ENCODE data around the gene KLHL18.
"Not testable (repeated sequence)": the region's sequence is repeated elsewhere in the genome, so short reads cannot be mapped to it uniquely, and the experiment has no call there.

The KLHL18 gene

GRCh38 chr3:47282424-47283192 is at the start of gene KLHL18, which contains the start of gene KIF9:
TSS of gene KLHL18 (plus strand) at chr3:47282944. CDS start at chr3:47282966, 22 bp downstream.
TSS of gene KIF9 (minus strand) at chr3:47282799. CDS start at chr3:47277374, 5,425 bp downstream.
- DNase-seq (ENCODE audit: low read depth): peak; percentile 93

DNA sequence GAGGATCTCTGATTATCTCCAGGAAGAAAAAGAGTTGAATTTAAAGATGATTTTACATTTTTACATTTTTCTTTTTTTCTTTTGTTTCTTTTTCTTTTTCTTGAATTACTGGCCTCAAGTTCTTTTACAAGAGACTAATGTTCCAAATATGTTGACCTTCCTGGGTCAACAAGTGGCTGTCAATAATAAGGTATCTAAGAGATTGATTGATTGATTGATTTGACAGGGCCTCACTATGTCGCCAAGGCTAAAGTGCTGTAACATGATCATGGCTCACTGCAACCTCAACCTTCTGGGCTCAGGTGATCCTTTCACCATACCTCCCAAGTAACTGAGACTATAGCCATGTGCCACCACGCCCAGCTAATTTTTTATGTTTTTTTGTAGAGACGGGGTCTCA is 44.7 kb upstream of the KLHL18 start:
- no peak for DNase-seq (ENCODE audit: low read depth)

DNA sequence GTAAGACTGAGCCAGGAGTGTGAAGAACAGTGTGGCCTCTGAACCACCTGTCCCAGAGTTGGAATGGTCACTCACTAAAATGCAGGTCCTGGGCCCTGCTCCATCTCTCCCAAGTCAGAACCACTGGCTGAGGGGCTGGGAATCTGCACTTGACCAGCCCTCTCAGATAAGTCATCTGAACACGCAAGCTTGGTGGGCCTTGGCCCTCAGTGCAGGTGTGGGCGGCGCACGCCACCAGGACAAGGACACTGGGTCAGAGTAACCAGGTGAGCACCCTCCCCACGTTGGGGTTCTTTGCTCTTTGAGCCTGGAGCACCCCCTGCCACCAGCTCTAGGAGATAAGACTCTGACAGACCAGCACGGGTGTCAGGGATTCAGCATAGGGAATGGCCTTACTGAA is 42.8 kb upstream of the KLHL18 start:
- DNase-seq (ENCODE audit: low read depth): no peak

DNA sequence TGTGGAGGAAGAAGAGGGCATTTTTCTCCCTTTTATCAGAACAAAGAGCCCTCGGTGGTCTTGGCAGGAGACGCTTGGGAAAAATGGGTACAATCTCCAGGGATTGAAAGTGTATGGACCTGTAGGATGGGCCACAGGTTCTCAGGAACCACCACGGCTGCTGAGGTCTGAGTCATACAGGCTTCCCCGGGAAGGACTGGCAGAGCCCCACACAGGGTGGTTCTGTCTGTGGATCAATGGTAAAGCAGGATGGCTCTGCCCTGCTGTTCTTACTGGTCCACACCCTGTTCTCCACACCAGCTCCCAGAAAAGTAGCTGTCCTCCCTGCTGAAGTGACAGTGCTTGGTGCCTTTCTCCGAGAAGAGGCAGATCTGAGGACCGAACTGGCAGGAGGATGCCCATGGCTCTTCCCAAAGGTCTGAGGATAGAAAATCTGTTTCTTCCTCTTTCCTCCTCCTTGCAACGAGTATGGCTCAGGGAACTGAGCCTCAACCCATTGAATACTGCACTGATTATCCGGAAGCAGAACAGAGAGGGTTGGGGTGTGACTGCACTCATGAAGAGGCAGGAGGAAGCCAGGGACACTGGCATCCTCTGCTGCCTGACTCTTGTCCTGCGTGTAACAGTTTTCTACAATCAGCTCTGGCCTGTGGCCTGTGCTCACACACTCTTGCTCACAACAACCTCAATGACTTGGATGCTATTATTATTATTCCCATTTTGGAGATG is 39.2 kb upstream of the KLHL18 start:
- no peak for DNase-seq (ENCODE audit: low read depth)

GRCh38 chr3:47244531-47245100 is 38.1 kb upstream of the KLHL18 start:
- DNase-seq (ENCODE audit: low read depth): no peak

DNA sequence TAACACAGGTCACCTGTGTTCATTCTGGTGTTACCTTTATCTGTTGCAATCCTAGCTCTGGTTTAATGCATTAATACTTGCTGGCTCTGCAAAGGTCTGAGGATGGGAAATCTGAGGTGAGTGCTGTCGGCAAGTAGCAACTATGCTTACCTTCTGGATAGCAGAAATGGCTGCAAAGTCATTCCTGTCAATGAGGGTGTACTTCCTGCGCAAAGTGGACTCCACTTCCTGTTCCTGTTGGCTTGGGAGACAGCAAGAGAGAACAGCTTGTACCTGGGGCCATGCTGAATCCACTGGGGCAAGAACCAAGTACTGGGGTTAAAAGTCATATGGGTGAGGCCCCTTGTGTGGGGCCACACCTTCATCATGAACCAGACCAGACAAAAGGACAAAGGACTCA is 37.5 kb upstream of the KLHL18 start:
- no peak for DNase-seq (ENCODE audit: low read depth)

- DNase-seq (ENCODE audit: low read depth): no peak
Observed at GRCh38 chr3:47247131-47248064, 35.3 kb upstream of the KLHL18 start.

GRCh38 chr3:47250309-47251060 is 32.3 kb upstream of the KLHL18 start:
- peak; percentile 9 for DNase-seq (ENCODE audit: low read depth)

DNA sequence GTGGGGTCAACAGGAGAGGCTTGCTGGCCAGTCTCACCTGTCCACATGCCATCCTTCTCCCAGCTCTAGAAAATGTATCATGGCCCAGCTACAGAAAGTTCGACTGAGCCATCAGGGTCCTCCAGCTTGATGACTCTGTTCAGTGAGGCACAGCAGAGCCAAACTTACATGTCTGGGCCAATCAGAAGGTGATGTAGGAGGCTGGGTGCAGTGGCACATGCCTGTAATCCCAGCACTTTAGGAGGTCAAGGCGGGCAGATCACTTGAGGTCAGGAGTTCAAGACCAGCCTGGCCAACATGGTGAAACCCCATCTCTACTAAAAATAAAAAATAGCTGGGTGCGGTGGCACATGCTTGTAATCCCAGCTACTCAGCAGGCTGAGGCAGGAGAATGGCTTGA is 31.7 kb upstream of the KLHL18 start:
- DNase-seq (ENCODE audit: low read depth): not testable (repeated sequence)

DNA sequence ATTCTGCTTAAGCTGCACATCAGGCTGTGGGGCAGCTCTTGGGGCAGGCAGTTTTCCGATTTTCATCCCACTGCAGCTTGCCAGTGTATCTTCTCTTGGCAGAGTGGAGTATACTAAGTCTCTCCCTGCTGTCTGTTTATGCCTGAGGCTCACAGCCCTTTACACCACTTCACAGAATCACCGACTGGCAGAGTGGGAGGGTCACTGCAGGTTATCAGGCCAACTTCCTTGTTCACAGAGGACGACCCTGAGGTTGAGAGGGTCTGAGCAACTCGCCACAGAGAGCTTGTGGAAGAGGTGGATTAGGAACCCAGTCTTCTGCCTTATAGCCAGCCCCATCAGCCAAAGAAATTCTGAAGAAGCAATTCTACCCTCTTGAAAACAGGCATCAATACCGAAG is 31.1 kb upstream of the KLHL18 start:
- no peak for DNase-seq (ENCODE audit: low read depth)

- DNase-seq (ENCODE audit: low read depth): not testable (repeated sequence)
Observed at GRCh38 chr3:47256331-47256730, 26.4 kb upstream of the KLHL18 start.

DNA sequence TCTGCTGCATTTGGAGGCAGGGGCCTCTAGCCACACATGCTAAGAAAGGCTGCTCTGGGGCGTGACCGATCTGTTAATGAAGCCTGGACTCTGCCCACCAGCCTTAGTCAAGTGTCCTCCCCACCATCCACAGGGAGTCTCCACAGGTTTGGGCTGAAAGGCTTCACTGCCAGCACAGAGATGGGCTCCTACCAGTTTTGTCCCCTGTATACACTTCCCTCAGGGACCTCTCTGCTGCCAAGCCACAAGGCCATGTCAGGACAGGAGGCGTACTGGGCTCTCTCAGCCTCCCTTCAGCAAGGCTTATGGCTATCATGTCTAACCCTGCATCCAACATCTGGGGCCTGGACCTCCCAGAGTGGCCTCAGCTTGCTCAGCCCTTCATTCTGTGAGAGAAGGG is 23.6 kb upstream of the KLHL18 start:
- no peak for DNase-seq (ENCODE audit: low read depth)

GRCh38 chr3:47260605-47261004 is 22.1 kb upstream of the KLHL18 start:
- DNase-seq (ENCODE audit: low read depth): no peak

DNA sequence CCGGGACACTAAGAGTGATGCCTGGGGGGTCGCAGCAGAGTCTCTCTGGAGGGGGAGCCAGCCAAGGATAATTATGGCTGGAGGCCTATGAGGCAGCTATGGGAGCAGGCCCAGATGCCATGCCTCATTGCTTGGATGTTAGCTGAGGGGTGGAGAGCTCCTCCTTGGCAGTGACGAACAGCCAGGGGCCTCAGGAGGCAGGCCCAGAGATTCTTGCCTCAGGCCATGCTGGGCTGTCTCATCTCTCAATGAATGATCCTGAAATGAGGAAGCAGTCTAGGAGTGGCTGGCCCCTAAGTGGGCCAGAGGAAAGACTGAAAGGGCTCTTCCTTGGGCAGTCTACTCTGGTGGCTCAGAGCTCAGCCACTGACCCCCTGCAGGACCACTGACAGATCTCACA is 21.4 kb upstream of the KLHL18 start:
- DNase-seq (ENCODE audit: low read depth): no peak

GRCh38 chr3:47265008-47265407 is 17.7 kb upstream of the KLHL18 start:
- DNase-seq (ENCODE audit: low read depth): no peak

- no peak for DNase-seq (ENCODE audit: low read depth)
Observed at GRCh38 chr3:47265725-47266428, 16.9 kb upstream of the KLHL18 start.

DNA sequence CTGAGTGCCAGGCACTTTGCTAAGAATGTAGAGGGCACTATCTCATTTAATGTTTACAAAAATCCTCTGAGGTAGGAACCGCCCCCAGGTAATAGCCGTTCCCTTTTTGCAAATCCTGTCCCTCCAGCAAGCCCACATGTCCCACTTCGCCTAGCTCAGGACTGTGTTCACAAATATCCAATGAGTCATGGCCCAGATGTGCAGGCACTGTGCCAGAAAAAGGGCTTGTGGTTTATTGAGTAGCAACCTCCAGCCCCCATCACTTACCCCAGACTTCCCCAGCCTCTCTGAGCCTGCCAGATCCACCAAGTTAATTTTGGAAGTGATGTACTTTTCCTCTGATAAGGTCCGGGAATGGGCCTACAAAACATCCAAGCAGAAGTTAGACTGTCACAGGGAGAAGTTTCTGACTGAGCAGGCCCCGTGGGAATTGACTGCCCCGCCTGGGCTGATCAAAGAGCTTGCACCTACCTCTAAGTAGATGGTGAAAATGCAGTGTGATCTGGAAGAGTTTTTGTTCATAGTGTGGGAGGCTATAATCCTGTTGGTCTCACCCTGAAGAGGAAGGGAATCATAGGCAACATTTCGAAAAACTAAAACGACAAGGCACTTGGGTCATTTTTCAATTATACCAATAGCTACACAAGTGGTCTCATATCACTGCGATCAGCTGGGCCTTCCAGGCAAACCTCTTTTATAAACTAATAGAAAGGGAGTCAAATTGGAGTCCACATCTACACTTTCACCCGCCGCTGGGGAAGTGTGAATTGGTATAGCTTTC is 15.8 kb upstream of the KLHL18 start:
- DNase-seq (ENCODE audit: low read depth): peak; percentile 90

DNA sequence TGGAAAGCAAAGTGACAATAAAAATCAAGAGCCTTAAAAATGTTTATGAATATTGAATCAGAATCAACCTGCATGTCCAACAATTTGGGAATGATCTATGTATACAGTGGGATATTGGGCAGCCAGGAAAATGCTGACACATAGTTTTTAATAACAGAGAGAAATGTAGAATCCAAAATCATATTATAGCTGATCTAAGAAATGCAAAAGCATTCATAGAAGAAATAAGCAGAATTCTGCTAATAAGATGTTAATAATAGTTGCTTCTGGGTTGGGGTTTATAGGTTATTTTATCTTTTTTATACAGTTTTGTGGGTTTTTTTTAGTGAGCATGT is 15.3 kb upstream of the KLHL18 start:
- DNase-seq (ENCODE audit: low read depth): no peak

DNA sequence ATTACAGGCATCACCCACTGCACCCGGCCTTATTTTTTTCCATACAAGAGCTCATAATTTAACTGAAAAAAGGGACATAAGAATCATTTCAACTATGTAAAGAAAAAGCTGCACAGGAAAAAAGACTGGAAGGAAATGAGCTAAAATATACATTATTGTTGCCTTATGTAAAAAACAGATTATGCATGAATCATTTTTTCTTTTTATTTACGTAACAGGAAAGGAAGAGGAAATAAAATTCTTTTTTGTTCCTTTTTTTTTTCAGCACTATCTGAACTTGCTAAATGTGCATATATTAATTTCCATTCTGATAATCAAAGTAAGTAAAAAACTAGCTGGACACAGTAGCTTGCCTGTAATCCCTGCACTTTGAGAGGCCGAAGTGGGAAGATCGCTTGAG is 12.2 kb upstream of the KLHL18 start:
- DNase-seq (ENCODE audit: low read depth): no peak

GRCh38 chr3:47273564-47273963 is 9.2 kb upstream of the KLHL18 start:
- DNase-seq (ENCODE audit: low read depth): no peak
